Keratinocyte (primary cell): Measurements from ENCODE around the gene IRF9. TPM values are rescaled to one million over a fixed set of nuclear protein-coding genes. Genes with fewer than 3 reads are reported as not detected.

Source experiments
- DNase-seq: peaks from one replicate; pipeline ENCODE4 v3.0.0-alpha.2; 2011; ENCODE audit warnings: low read depth, missing footprints, low spot score
- FAIRE-seq: peaks from 2 replicates; lab custom pipeline; 2011; peaks lifted over from hg19 to GRCh38; lab: Jason Lieb, UNC
- H2AFZ ChIP-seq: 2 replicates; pipeline ENCODE4 v1.6.0; 2012; ENCODE audit warnings: low read length, control low read depth, inconsistent platforms; ENCODE audit not compliant: control insufficient read depth
- H3K27ac ChIP-seq: 2 replicates; pipeline ENCODE4 v1.5.1; 2011; ENCODE audit warnings: low read length; ENCODE audit not compliant: control insufficient read depth, insufficient read depth
- H3K27me3 ChIP-seq: 3 replicates; pipeline ENCODE4 v1.6.0; 2011; ENCODE audit warnings: low read length; ENCODE audit not compliant: control insufficient read depth, insufficient read depth; ENCODE audit errors: extremely low read depth
- H3K36me3 ChIP-seq, 2 experiments: 2 replicates in 1 of 2; 3 replicates in 1 of 2; pipeline ENCODE4 v1.5.1; 2011; ENCODE audit warnings: low read length in 2 of 2, mild to moderate bottlenecking in 1 of 2; ENCODE audit not compliant: control insufficient read depth in 2 of 2, insufficient read depth in 2 of 2; ENCODE audit errors: extremely low read depth in 1 of 2
- H3K4me1 ChIP-seq: 3 replicates; pipeline ENCODE4 v1.5.1; 2011; ENCODE audit warnings: low read length; ENCODE audit not compliant: control insufficient read depth, insufficient read depth; ENCODE audit errors: extremely low read depth
- H3K4me2 ChIP-seq: 3 replicates; pipeline ENCODE4 v1.6.0; 2011; ENCODE audit warnings: low read depth, low read length; ENCODE audit not compliant: control insufficient read depth, insufficient read depth; ENCODE audit errors: extremely low read depth
- H3K4me3 ChIP-seq, 3 experiments: fragments of 200-600 bp in 1 of 3; sonication (generic) in 1 of 3; 2 replicates in 2 of 3; 3 replicates in 1 of 3; pipeline ENCODE4 v1.5.1; 2011 to 2016; ENCODE audit warnings: low read length in 3 of 3, mild to moderate bottlenecking in 3 of 3, control low read depth in 2 of 3, inconsistent platforms in 1 of 3, low read depth in 1 of 3, mixed read lengths in 1 of 3, mixed run types in 1 of 3, moderate library complexity in 1 of 3; ENCODE audit not compliant: control insufficient read depth in 2 of 3, insufficient read depth in 2 of 3; ENCODE audit errors: extremely low read depth in 1 of 3
- H3K79me2 ChIP-seq: 2 replicates; pipeline ENCODE4 v1.6.0; 2012; ENCODE audit warnings: low read length; ENCODE audit not compliant: control insufficient read depth, insufficient read depth
- H3K9ac ChIP-seq: 3 replicates; pipeline ENCODE4 v1.6.0; 2011; ENCODE audit warnings: low read length; ENCODE audit not compliant: control insufficient read depth, insufficient read depth; ENCODE audit errors: extremely low read depth
- H3K9me1 ChIP-seq: 3 replicates; pipeline ENCODE4 v1.6.0; 2011; ENCODE audit warnings: low read length; ENCODE audit not compliant: control insufficient read depth, insufficient read depth; ENCODE audit errors: extremely low read depth
- H3K9me3 ChIP-seq: 2 replicates; pipeline ENCODE4 v1.5.1; 2012; ENCODE audit warnings: low read depth, low read length; ENCODE audit not compliant: control insufficient read depth
- H4K20me1 ChIP-seq: 3 replicates; pipeline ENCODE4 v1.6.0; 2011; ENCODE audit warnings: low read length; ENCODE audit not compliant: control insufficient read depth, insufficient read depth; ENCODE audit errors: extremely low read depth
- EZH2 ChIP-seq: IDR thresholded peaks from one replicate; pipeline ENCODE4 v1.6.1; 2012; ENCODE audit warnings: inconsistent platforms, mild to moderate bottlenecking, low read length, moderate library complexity
- dilution Hi-C: fragments of 300-500 bp; cut with MboI; formaldehyde crosslinking; loops from one replicate; pipeline ENCODE4 v1.7.0; 2020; ENCODE audit warnings: low sequenced_read_pairs; ENCODE audit not compliant: extremely low pct_ligation_motif_present
- polyA plus RNA-seq, 5 experiments: library from polyadenylated mRNA; depleted of rRNA in 3 of 5; stranded (reverse) in 3 of 5; stranded (forward) in 1 of 5; unstranded in 1 of 5; fragments of >200 nt; gene quantifications; 1 replicate in 1 of 5; 2 replicates in 3 of 5; 3 replicates in 1 of 5; pipeline versions ENCODE4 v1.2.1 to v1.2.3, GENCODE V29; 2011 to 2012; ENCODE audit warnings: missing spikeins in 2 of 5, low read depth in 1 of 5, low replicate concordance in 1 of 5
- TF ChIP-seq, protein P1 (sequence below), 3 experiments: IDR thresholded peaks in 1 of 3; conservative IDR thresholded peaks in 1 of 3; optimal IDR thresholded peaks in 1 of 3; 2 replicates in 2 of 3; 3 replicates in 1 of 3; pipeline versions ENCODE3 to v1.5.1; 2011; ENCODE audit warnings: low read length in 3 of 3, mild to moderate bottlenecking in 3 of 3, moderate library complexity in 2 of 3, control low read depth in 1 of 3, inconsistent platforms in 1 of 3; ENCODE audit not compliant: insufficient read depth in 2 of 3; ENCODE audit errors: extremely low read depth in 1 of 3

The IRF9 gene
- polyA plus RNA-seq, 1 donor (not counting 4 experiments of a cell fraction or from before 2014, with no cell fraction given), result 117 TPM

DNA sequence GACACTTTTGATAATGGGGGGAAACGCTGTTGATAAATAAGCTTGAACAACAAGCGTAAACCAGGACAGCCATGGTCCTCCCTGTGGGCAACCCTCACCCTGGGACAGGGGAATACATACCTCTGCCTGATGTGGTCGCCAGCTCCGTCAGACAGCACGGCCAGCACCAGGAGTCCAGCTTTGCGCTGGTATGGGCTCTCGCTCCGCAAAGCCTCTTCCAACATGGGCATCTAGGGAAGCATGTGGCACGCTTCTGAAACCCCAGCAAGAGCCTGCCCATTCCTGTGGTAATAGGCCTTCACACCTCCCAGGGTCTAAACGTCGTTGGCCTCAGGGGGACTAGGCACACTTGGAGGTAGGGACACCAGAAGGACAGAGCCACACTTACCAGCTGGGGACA, 24.7 kb downstream of the IRF9 start:
- dilution Hi-C loops, result no loop called here
- FAIRE-seq, result no peak
- TF ChIP-seq EZH2, result no peak
- TF ChIP-seq, protein P1, sequence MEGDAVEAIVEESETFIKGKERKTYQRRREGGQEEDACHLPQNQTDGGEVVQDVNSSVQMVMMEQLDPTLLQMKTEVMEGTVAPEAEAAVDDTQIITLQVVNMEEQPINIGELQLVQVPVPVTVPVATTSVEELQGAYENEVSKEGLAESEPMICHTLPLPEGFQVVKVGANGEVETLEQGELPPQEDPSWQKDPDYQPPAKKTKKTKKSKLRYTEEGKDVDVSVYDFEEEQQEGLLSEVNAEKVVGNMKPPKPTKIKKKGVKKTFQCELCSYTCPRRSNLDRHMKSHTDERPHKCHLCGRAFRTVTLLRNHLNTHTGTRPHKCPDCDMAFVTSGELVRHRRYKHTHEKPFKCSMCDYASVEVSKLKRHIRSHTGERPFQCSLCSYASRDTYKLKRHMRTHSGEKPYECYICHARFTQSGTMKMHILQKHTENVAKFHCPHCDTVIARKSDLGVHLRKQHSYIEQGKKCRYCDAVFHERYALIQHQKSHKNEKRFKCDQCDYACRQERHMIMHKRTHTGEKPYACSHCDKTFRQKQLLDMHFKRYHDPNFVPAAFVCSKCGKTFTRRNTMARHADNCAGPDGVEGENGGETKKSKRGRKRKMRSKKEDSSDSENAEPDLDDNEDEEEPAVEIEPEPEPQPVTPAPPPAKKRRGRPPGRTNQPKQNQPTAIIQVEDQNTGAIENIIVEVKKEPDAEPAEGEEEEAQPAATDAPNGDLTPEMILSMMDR (optimal IDR thresholded peaks at IDR 0.05 in 1 of 3, IDR thresholded peaks at IDR 0.05 in 1 of 3, conservative IDR thresholded peaks at IDR 0.05 in 1 of 3; ENCODE audit: extremely low read depth in 1 of 3, insufficient read depth in 2 of 3, low read length in 3 of 3), result no peak

GRCh38 chr14:24186831-24187538, 25.9 kb downstream of the IRF9 start:
- peaks cover 15% of the 10 kb centered on the region for H3K4me1 ChIP-seq
- peaks cover 46 to 50% of the 10 kb centered on the region in 2 experiments for H3K36me3 ChIP-seq
- no peak overlapping the region for H3K4me2 ChIP-seq
- peaks cover 4% of the 10 kb centered on the region for H4K20me1 ChIP-seq
- no peak for FAIRE-seq
- H3K9me1 ChIP-seq, result no peaks in the 10 kb centered on the region
- no peak overlapping the region for H3K27ac ChIP-seq
- no peak overlapping the region for H3K9ac ChIP-seq
- H2AFZ ChIP-seq, result no peak overlapping the region
- dilution Hi-C loops, result no loop called here
- peaks cover 18% of the 10 kb centered on the region for H3K79me2 ChIP-seq
- H3K4me3 ChIP-seq, result no peak overlapping the region
- H3K9me3 ChIP-seq, result no peaks in the 10 kb centered on the region
- H3K27me3 ChIP-seq, result no peaks in the 10 kb centered on the region
- TF ChIP-seq, protein P1 (optimal IDR thresholded peaks at IDR 0.05 in 1 of 3, IDR thresholded peaks at IDR 0.05 in 1 of 3, conservative IDR thresholded peaks at IDR 0.05 in 1 of 3; ENCODE audit: extremely low read depth in 1 of 3, insufficient read depth in 2 of 3, low read length in 3 of 3), result no peak
- no peak for TF ChIP-seq EZH2
- DNase-seq, result no peak

More for the DNA sequence above, 24.7 kb downstream of the IRF9 start:
- Histone ChIP-seq H3K4me1 (peaks cover 15% of the 10 kb centered on the region), H3K4me2 (no peak overlapping the region), H3K36me3 (peaks cover 45 to 49% of the 10 kb centered on the region in 2 experiments), H3K27ac (no peak overlapping the region), H3K79me2 (peaks cover 15% of the 10 kb centered on the region), H3K9ac (no peak overlapping the region), H2AFZ (no peak overlapping the region), H3K9me3 (no peaks in the 10 kb centered on the region), H3K4me3 (no peak overlapping the region), H3K27me3 (no peaks in the 10 kb centered on the region), H4K20me1 (peaks cover 4% of the 10 kb centered on the region), H3K9me1 (no peaks in the 10 kb centered on the region)
- no peak for DNase-seq
